ENCODE data around the gene CAPNS1.

- TF ChIP-seq CTCF (IDR thresholded peaks at IDR 0.05; ENCODE audit: low read depth, low read length, missing input control) (no peak), ATF3 (IDR thresholded peaks at IDR 0.05) (no peak), TAF1 (conservative IDR thresholded peaks at IDR 0.05) (no peak), MAX (IDR thresholded peaks at IDR 0.05) (no peak), EGR1 (IDR thresholded peaks at IDR 0.05; ENCODE audit: low read depth in 2 of 2) (no peak), YY1 (IDR thresholded peaks at IDR 0.05) (no peak), SP1 (IDR thresholded peaks at IDR 0.05) (no peak), RAD21 (IDR thresholded peaks at IDR 0.05) (no peak), RXRA (IDR thresholded peaks at IDR 0.05) (no peak), GABPA (IDR thresholded peaks at IDR 0.05 in 1 of 2, conservative IDR thresholded peaks at IDR 0.05 in 1 of 2) (no peak)
Observed at GRCh38 chr19:36125557-36125956, 14.3 kb upstream of the CAPNS1 start.
